ENCODE results near the gene MRPS18A. TPM values are rescaled to one million over a fixed set of nuclear protein-coding genes. Genes with fewer than 3 reads are reported as not detected.

MRPS18A gene
- polyA plus RNA-seq, 4 donors: 51.2 to 107 (median 65.1) TPM

- Histone ChIP-seq H3K27me3 (ENCODE audit: control insufficient read depth in 3 of 3, insufficient read depth in 3 of 3, low read length in 3 of 3) (no peaks in the 10 kb centered on the region), H3K4me1 (ENCODE audit: control insufficient read depth in 3 of 3, insufficient read depth in 2 of 3, low read depth in 1 of 3, low read length in 2 of 3) (peaks cover 0 to 24% (median 0%) of the 10 kb centered on the region in 3 donors), H3K9me3 (ENCODE audit: control insufficient read depth in 2 of 2, insufficient read depth in 1 of 2, low read depth in 1 of 2, low read length in 1 of 2) (no peaks in the 10 kb centered on the region), H3K36me3 (ENCODE audit: control insufficient read depth in 3 of 3, insufficient read depth in 2 of 3, low read depth in 1 of 3, low read length in 3 of 3) (peaks cover 13 to 91% (median 18%) of the 10 kb centered on the region in 3 donors), H3K27ac (ENCODE audit: low read depth in 1 of 3, low read length in 2 of 3) (no peak overlapping the region), H3K4me3 (ENCODE audit: low read depth in 1 of 3, low read length in 3 of 3) (no peak overlapping the region)
- 83 to 94% (median 93%) methylated on average over 13 to 15 of the region's 15 CpGs for WGBS, 3 donors
- FAIRE-seq (no peak), DNase-seq (no peak)
Measured at GRCh38 chr6:43673444-43674084, 14.0 kb downstream of the MRPS18A start.

DNA sequence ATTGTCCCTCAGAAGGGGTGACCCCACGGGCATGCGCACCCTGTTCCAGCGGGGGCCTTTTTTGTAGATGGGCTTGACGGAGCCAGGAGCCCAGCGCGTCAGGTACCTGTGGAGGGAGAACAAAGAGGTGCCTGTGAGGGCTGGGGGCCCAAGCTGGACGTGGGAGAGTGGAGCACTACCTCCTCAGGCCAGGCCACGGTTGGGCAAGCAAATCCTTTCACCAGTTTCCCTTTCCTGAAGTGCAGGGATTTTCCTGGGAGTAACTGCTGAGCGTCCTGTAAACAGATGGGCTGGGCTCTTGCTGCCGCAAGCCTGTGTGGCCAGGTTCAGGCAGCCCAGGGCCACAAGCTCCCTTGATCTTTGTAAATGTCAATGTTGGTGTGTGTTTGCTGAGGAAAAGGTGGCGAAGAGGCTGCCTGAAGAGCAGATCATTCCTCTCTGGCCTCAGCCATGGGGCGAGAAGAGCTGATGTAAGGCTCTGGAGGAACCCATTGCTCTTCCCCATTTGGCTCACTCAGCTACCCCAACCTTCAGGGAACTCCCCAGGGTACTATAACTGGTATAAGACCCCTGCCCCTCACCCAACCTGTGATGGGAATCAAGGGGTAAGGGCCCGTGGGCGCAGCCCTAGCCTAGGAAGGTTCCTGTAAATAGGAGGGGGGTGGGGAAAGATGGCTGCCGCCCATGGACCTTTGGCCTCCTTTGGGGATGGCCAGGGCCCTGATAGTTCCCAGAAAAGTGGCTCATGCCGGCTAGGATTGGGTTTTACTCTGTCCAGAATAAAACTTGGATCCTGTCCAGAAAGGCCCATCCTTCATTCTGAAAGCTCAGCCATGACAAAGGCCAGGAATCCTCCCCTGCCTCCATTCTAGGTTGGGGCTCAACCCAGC lies 15.5 kb downstream of the MRPS18A start:
- FAIRE-seq: no peak
- H3K27ac ChIP-seq (ENCODE audit: low read depth in 1 of 3, low read length in 2 of 3): peak overlapping the region in 2 of 3 donors; percentile 6 to 29

GRCh38 chr6:43671011-43671800 lies 16.4 kb downstream of the MRPS18A start:
- no peak for FAIRE-seq
- Histone ChIP-seq H3K27me3 (ENCODE audit: control insufficient read depth in 3 of 3, insufficient read depth in 3 of 3, low read length in 3 of 3) (no peaks in the 10 kb centered on the region), H3K36me3 (ENCODE audit: control insufficient read depth in 3 of 3, insufficient read depth in 2 of 3, low read depth in 1 of 3, low read length in 3 of 3) (peaks cover 8 to 71% (median 11%) of the 10 kb centered on the region in 3 donors), H3K4me3 (ENCODE audit: low read depth in 1 of 3, low read length in 3 of 3) (no peak overlapping the region), H3K4me1 (ENCODE audit: control insufficient read depth in 3 of 3, insufficient read depth in 2 of 3, low read depth in 1 of 3, low read length in 2 of 3) (peaks cover 0 to 41% (median 0%) of the 10 kb centered on the region in 3 donors), H3K27ac (ENCODE audit: low read depth in 1 of 3, low read length in 2 of 3) (no peak overlapping the region), H3K9me3 (ENCODE audit: control insufficient read depth in 2 of 2, insufficient read depth in 1 of 2, low read depth in 1 of 2, low read length in 1 of 2) (no peaks in the 10 kb centered on the region)
- DNase-seq: no peak
- WGBS, 3 donors: 94% methylated on average over 8 of the region's 8 CpGs

More for the DNA sequence above, 15.5 kb downstream of the MRPS18A start:
- no peaks in the 10 kb centered on the region for H3K9me3 ChIP-seq (ENCODE audit: control insufficient read depth in 2 of 2, insufficient read depth in 1 of 2, low read depth in 1 of 2, low read length in 1 of 2)
- DNase-seq: no peak
- H3K36me3 ChIP-seq (ENCODE audit: control insufficient read depth in 3 of 3, insufficient read depth in 2 of 3, low read depth in 1 of 3, low read length in 3 of 3): peaks cover 8 to 79% (median 14%) of the 10 kb centered on the region in 3 donors
- H3K4me1 ChIP-seq (ENCODE audit: control insufficient read depth in 3 of 3, insufficient read depth in 2 of 3, low read depth in 1 of 3, low read length in 2 of 3): peaks cover 0 to 38% (median 0%) of the 10 kb centered on the region in 3 donors
- 79 to 87% (median 84%) methylated on average over 16 of the region's 16 CpGs for WGBS, 3 donors
- no peaks in the 10 kb centered on the region for H3K27me3 ChIP-seq (ENCODE audit: control insufficient read depth in 3 of 3, insufficient read depth in 3 of 3, low read length in 3 of 3)
- H3K4me3 ChIP-seq (ENCODE audit: low read depth in 1 of 3, low read length in 3 of 3): no peak overlapping the region

GRCh38 chr6:43670623-43670986 lies 17.0 kb downstream of the MRPS18A start:
- DNase-seq: no peak
- no peaks in the 10 kb centered on the region for H3K27me3 ChIP-seq (ENCODE audit: control insufficient read depth in 3 of 3, insufficient read depth in 3 of 3, low read length in 3 of 3)
- no peak for FAIRE-seq
- WGBS, 3 donors: 95 to 99% (median 97%) methylated on average over 6 of the region's 6 CpGs
- peaks cover 8 to 66% (median 10%) of the 10 kb centered on the region in 3 donors for H3K36me3 ChIP-seq (ENCODE audit: control insufficient read depth in 3 of 3, insufficient read depth in 2 of 3, low read depth in 1 of 3, low read length in 3 of 3)
- peaks cover 0 to 41% (median 0%) of the 10 kb centered on the region in 3 donors for H3K4me1 ChIP-seq (ENCODE audit: control insufficient read depth in 3 of 3, insufficient read depth in 2 of 3, low read depth in 1 of 3, low read length in 2 of 3)
- H3K4me3 ChIP-seq (ENCODE audit: low read depth in 1 of 3, low read length in 3 of 3): no peak overlapping the region
- no peaks in the 10 kb centered on the region for H3K9me3 ChIP-seq (ENCODE audit: control insufficient read depth in 2 of 2, insufficient read depth in 1 of 2, low read depth in 1 of 2, low read length in 1 of 2)
- no peak overlapping the region for H3K27ac ChIP-seq (ENCODE audit: low read depth in 1 of 3, low read length in 2 of 3)

DNA sequence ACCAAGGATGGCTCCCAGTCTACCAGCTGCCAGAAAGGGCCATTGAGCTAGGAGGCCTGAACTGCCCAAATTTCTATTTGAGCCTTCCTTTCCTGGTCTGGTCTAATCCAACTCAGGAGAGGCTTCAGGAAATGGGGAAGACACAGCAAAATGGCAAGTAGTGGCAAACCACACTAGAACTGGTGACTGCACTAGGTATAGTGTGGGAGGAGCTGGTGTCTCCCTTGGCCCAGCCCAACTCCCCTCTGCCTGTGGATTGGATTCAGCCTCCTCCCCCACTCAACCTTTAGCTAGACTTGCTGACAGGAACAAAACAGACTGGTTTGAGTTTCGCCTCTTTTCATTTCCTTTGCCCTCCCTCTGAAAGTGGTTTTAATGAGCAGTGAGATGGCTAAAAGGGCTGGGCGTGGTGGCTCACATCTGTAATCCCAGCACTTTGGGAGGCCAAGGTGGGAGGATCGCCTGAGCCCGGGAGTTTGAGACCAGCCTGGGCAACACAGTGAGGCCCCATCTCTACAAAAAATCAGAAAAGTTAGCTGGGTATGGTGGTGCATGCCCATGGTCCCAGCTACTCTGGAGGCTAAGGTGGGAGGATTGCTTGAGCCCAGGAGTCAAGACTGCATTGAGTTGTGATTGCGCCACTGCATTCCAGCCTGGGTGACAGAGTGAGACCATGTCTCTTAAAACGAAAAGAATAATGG lies 17.5 kb downstream of the MRPS18A start:
- no peaks in the 10 kb centered on the region for H3K9me3 ChIP-seq (ENCODE audit: control insufficient read depth in 2 of 2, insufficient read depth in 1 of 2, low read depth in 1 of 2, low read length in 1 of 2)
- WGBS, 3 donors: 80 to 87% (median 83%) methylated on average over 6 of the region's 6 CpGs
- H3K4me1 ChIP-seq (ENCODE audit: control insufficient read depth in 3 of 3, insufficient read depth in 2 of 3, low read depth in 1 of 3, low read length in 2 of 3): peaks cover 0 to 41% (median 0%) of the 10 kb centered on the region in 3 donors
- H3K27me3 ChIP-seq (ENCODE audit: control insufficient read depth in 3 of 3, insufficient read depth in 3 of 3, low read length in 3 of 3): no peaks in the 10 kb centered on the region
- H3K4me3 ChIP-seq (ENCODE audit: low read depth in 1 of 3, low read length in 3 of 3): no peak overlapping the region
- peaks cover 5 to 61% (median 8%) of the 10 kb centered on the region in 3 donors for H3K36me3 ChIP-seq (ENCODE audit: control insufficient read depth in 3 of 3, insufficient read depth in 2 of 3, low read depth in 1 of 3, low read length in 3 of 3)
- DNase-seq (no peak), FAIRE-seq (no peak)
- H3K27ac ChIP-seq (ENCODE audit: low read depth in 1 of 3, low read length in 2 of 3): peak overlapping the region in 1 of 3 donors; percentile 34

GRCh38 chr6:43669050-43669921 lies 18.3 kb downstream of the MRPS18A start:
- FAIRE-seq: no peak
- peaks cover 0 to 53% (median 8%) of the 10 kb centered on the region in 3 donors for H3K36me3 ChIP-seq (ENCODE audit: control insufficient read depth in 3 of 3, insufficient read depth in 2 of 3, low read depth in 1 of 3, low read length in 3 of 3)
- no peak overlapping the region for H3K4me3 ChIP-seq (ENCODE audit: low read depth in 1 of 3, low read length in 3 of 3)
- H3K27ac ChIP-seq (ENCODE audit: low read depth in 1 of 3, low read length in 2 of 3): peak overlapping the region in 1 of 3 donors; percentile 34
- H3K4me1 ChIP-seq (ENCODE audit: control insufficient read depth in 3 of 3, insufficient read depth in 2 of 3, low read depth in 1 of 3, low read length in 2 of 3): peaks cover 0 to 41% (median 0%) of the 10 kb centered on the region in 3 donors
- DNase-seq: no peak
- 62 to 80% (median 72%) methylated on average over 14 to 15 of the region's 15 CpGs for WGBS, 3 donors
- no peaks in the 10 kb centered on the region for H3K27me3 ChIP-seq (ENCODE audit: control insufficient read depth in 3 of 3, insufficient read depth in 3 of 3, low read length in 3 of 3)
- no peaks in the 10 kb centered on the region for H3K9me3 ChIP-seq (ENCODE audit: control insufficient read depth in 2 of 2, insufficient read depth in 1 of 2, low read depth in 1 of 2, low read length in 1 of 2)

All from small intestine (tissue), 7 donors.